Erythroblast (primary cell): ENCODE results near the gene IMMP2L.

Source experiments
- GATA1 ChIP-seq: IDR thresholded peaks from 2 replicates; pipeline ENCODE4 v1.6.1; 2011; ENCODE audit warnings: low read depth, mild to moderate bottlenecking, control low read depth, low read length, moderate library complexity
- POLR2A ChIP-seq: IDR thresholded peaks from 2 replicates; pipeline ENCODE4 v1.6.1; 2011; ENCODE audit warnings: mild to moderate bottlenecking, low read length

DNA sequence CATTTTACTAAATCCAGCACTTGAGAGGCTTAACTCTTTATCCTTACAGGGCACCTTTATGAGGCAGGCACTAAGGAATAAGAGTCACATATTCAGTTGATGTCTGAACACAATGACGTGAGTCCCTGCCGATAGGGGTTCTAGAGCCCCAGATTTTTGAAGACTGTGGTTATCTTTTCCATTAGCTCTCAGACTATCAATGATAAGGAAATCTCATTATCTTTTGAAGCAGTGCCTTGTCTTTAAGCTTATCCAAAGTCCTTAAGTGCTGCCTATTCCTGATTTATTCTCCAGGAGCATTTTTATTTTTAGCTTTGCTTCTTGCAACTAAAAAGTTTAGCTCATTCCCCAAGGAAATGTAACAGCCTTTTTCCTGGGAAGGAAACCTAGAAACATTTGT lies 915.5 kb downstream of the IMMP2L start:
- no peak for TF ChIP-seq POLR2A
- no peak for TF ChIP-seq GATA1
